GM13976 (cell line): ENCODE results near the gene FOXL3.

ENCODE experiments used
- DNase-seq: peaks from one replicate; pipeline ENCODE4 v3.0.0; 2012; ENCODE audit warnings: low spot score
- CTCF ChIP-seq: IDR thresholded peaks from 2 replicates; pipeline ENCODE4 v1.5.1; 2012; ENCODE audit warnings: borderline replicate concordance, mild to moderate bottlenecking; ENCODE audit not compliant: insufficient read depth; ENCODE audit errors: extremely low read depth, missing control alignments, control extremely low read depth
- in situ Hi-C: fragments of 300-500 bp; cut with MboI; formaldehyde crosslinking; loops from one replicate; pipeline ENCODE4 v1.12.0; 2022; ENCODE audit warnings: low sequenced_read_pairs, mixed read lengths, inconsistent platforms; ENCODE audit not compliant: unreplicated experiment

FOXL3 gene

GRCh38 chr7:251005-251404 is 39.0 kb upstream of the FOXL3 start:
- in situ Hi-C loops, result no loop called here
- TF ChIP-seq CTCF, result no peak
- no peak for DNase-seq

GRCh38 chr7:251446-252175 is 38.4 kb upstream of the FOXL3 start:
- in situ Hi-C loops, result no loop called here
- TF ChIP-seq CTCF, result no peak
- DNase-seq, result no peak

GRCh38 chr7:252216-252965 is 37.6 kb upstream of the FOXL3 start:
- DNase-seq, result no peak
- no peak for TF ChIP-seq CTCF
- in situ Hi-C loops, result no loop called here

- DNase-seq, result no peak
- in situ Hi-C loops, result no loop called here
- TF ChIP-seq CTCF, result no peak
Measured at GRCh38 chr7:252981-253380, 37.0 kb upstream of the FOXL3 start.

GRCh38 chr7:253581-254336 is 36.2 kb upstream of the FOXL3 start:
- in situ Hi-C loops, result no loop called here

More at GRCh38 chr7:253581-254336, 36.2 kb upstream of the FOXL3 start:
- TF ChIP-seq CTCF, result no peak
- no peak for DNase-seq
